Body of pancreas (tissue), 4 donors: ENCODE measurements around the gene RTF1. TPM values are rescaled to one million over a fixed set of nuclear protein-coding genes. Genes with fewer than 3 reads are reported as not detected.

Experiments used
- ATAC-seq: fragments of 150-250 bp; one replicate; pipeline ENCODE4 v1.9.1; 2016
- DNase-seq, 4 donors: peaks; one replicate each; pipeline ENCODE4 v3.0.0-alpha.2; 2019
- H3K27ac ChIP-seq, 4 donors: fragments of 200-600 bp; sonication (generic); 1 replicate in 3 of 4; 2 replicates in 1 of 4; pipeline versions ENCODE4 v1.5.1 to v1.6.1; 2016 to 2019; ENCODE audit warnings: mild to moderate bottlenecking in 1 of 4, mixed read lengths in 1 of 4, moderate library complexity in 1 of 4
- H3K27me3 ChIP-seq, 2 donors: fragments of 200-600 bp; sonication (generic); one replicate each; pipeline ENCODE4 v1.6.0; 2016; ENCODE audit warnings: mild to moderate bottlenecking in 1 of 2
- H3K36me3 ChIP-seq, 2 donors: fragments of 200-600 bp; sonication (generic); replicated peaks in 1 of 2; 2 replicates each; pipeline ENCODE4 v1.5.1; 2016; ENCODE audit warnings: low read depth in 2 of 2; ENCODE audit not compliant: insufficient read depth in 1 of 2
- H3K4me1 ChIP-seq: fragments of 200-600 bp; sonication (generic); one replicate; pipeline ENCODE4 v1.6.0; 2016
- H3K4me3 ChIP-seq, 2 donors: fragments of 200-600 bp; sonication (generic); 1 replicate in 1 of 2; 2 replicates in 1 of 2; pipeline ENCODE4 v1.5.1; 2016 to 2019
- H3K9me3 ChIP-seq, 3 donors: fragments of 200-600 bp; sonication (generic); 1 replicate in 2 of 3; 2 replicates in 1 of 3; pipeline ENCODE4 v1.5.1; 2016
- CTCF ChIP-seq, 7 experiments: fragments of 450-650 bp in 4 of 7; fragments of 200-600 bp in 3 of 7; sonication (generic) in 3 of 7; IDR thresholded peaks; one replicate each; pipeline ENCODE4 v1.5.1; 2016 to 2019; ENCODE audit warnings: antibody characterized with exemption in 7 of 7
- POLR2A ChIP-seq, 3 donors: fragments of 450-650 bp; IDR thresholded peaks; one replicate each; pipeline ENCODE4 v1.6.1; 2016; ENCODE audit warnings: antibody characterized with exemption in 3 of 3, mild to moderate bottlenecking in 2 of 3
- whole genome bisulfite sequencing, 2 donors: methylation state at CpG; one replicate each; pipeline ENCODE4 v1.1.5; 2017; 5-methylcytosine and 5-hydroxymethylcytosine counted together
- intact Hi-C: fragments of 100-400 bp; cut with DNase I; formaldehyde crosslinking; loops from one replicate; pipeline ENCODE4 v1.15.1; 2023
- total RNA-seq, 2 donors: library from RNA; depleted of rRNA; stranded (reverse); fragments of >200 nt; gene quantifications; one replicate each; pipeline ENCODE4 v1.1.0, GENCODE V29; 2016

RTF1 gene
- total RNA-seq, 2 donors from 2014 or later: 10.9 to 22.1 TPM

GRCh38 chr15:41392659-41393058 lies 24.2 kb upstream of the RTF1 start:
- peaks cover 0 to 16% of the 10 kb centered on the region in 2 donors for H3K36me3 ChIP-seq

GRCh38 chr15:41394924-41395323 lies 22.0 kb upstream of the RTF1 start:
- no peak for TF ChIP-seq POLR2A (IDR thresholded peaks at IDR 0.05)
- no peak for TF ChIP-seq CTCF (IDR thresholded peaks at IDR 0.05)
- ATAC-seq: no peak
- no peak for DNase-seq

More at GRCh38 chr15:41392659-41393058, 24.2 kb upstream of the RTF1 start:
- WGBS, 2 donors: 95 to 100% methylated on average over 2 of the region's 2 CpGs
- H3K9me3 ChIP-seq: no peaks in the 10 kb centered on the region
- TF ChIP-seq CTCF (IDR thresholded peaks at IDR 0.05) (no peak), POLR2A (IDR thresholded peaks at IDR 0.05) (no peak)
- H3K4me1 ChIP-seq: no peaks in the 10 kb centered on the region
- ATAC-seq (no peak), DNase-seq (no peak)
- H3K27ac ChIP-seq: no peak overlapping the region
- intact Hi-C loops: no loop called here
- no peak overlapping the region for H3K4me3 ChIP-seq
- H3K27me3 ChIP-seq: no peaks in the 10 kb centered on the region

GRCh38 chr15:41396111-41396510 lies 20.8 kb upstream of the RTF1 start:
- Histone ChIP-seq H3K36me3 (peaks cover 0 to 13% of the 10 kb centered on the region in 2 donors), H3K9me3 (no peaks in the 10 kb centered on the region), H3K27ac (no peak overlapping the region), H3K4me3 (no peak overlapping the region), H3K4me1 (peaks cover 3% of the 10 kb centered on the region), H3K27me3 (no peaks in the 10 kb centered on the region)
- no peak for DNase-seq
- intact Hi-C loops: no loop called here
- no peak for ATAC-seq
- TF ChIP-seq POLR2A (IDR thresholded peaks at IDR 0.05): no peak
- WGBS, 2 donors: 80 to 92% methylated on average over 3 of the region's 3 CpGs

More at GRCh38 chr15:41394924-41395323, 22.0 kb upstream of the RTF1 start:
- no peaks in the 10 kb centered on the region for H3K27me3 ChIP-seq
- intact Hi-C loops: no loop called here
- no peak overlapping the region for H3K4me3 ChIP-seq
- H3K36me3 ChIP-seq: peaks cover 0 to 13% of the 10 kb centered on the region in 2 donors
- 94 to 96% methylated on average over 4 of the region's 4 CpGs for WGBS, 2 donors
- no peaks in the 10 kb centered on the region for H3K9me3 ChIP-seq
- no peaks in the 10 kb centered on the region for H3K4me1 ChIP-seq
- no peak overlapping the region for H3K27ac ChIP-seq

GRCh38 chr15:41401904-41402267 lies 15.0 kb upstream of the RTF1 start:
- Histone ChIP-seq H3K4me1 (peaks cover 16% of the 10 kb centered on the region), H3K27me3 (no peaks in the 10 kb centered on the region), H3K36me3 (no peaks in the 10 kb centered on the region), H3K27ac (peak overlapping the region; percentile 72 to 94 (median 82)), H3K9me3 (no peaks in the 10 kb centered on the region), H3K4me3 (peak overlapping the region; percentile 16 to 85)
- 2 to 3% methylated on average over 9 of the region's 9 CpGs for WGBS, 2 donors
- TF ChIP-seq POLR2A (IDR thresholded peaks at IDR 0.05): no peak
- TF ChIP-seq CTCF (IDR thresholded peaks at IDR 0.05): no peak
- ATAC-seq (peak; percentile 21), DNase-seq (no peak)
- intact Hi-C loops: no loop called here

- 74 to 84% methylated on average over 5 of the region's 5 CpGs for WGBS, 2 donors
- Histone ChIP-seq H3K36me3 (no peaks in the 10 kb centered on the region), H3K27ac (no peak overlapping the region), H3K27me3 (no peaks in the 10 kb centered on the region), H3K4me3 (no peak overlapping the region), H3K4me1 (peaks cover 16% of the 10 kb centered on the region), H3K9me3 (no peaks in the 10 kb centered on the region)
- no peak for DNase-seq
- TF ChIP-seq CTCF (IDR thresholded peaks at IDR 0.05) (no peak), POLR2A (IDR thresholded peaks at IDR 0.05) (no peak)
- no peak for ATAC-seq
- intact Hi-C loops: no loop called here
These were observed 9.6 kb upstream of the RTF1 start for GRCh38 chr15:41407341-41407740.
